ENCODE data around the gene FAM43A.

DNA sequence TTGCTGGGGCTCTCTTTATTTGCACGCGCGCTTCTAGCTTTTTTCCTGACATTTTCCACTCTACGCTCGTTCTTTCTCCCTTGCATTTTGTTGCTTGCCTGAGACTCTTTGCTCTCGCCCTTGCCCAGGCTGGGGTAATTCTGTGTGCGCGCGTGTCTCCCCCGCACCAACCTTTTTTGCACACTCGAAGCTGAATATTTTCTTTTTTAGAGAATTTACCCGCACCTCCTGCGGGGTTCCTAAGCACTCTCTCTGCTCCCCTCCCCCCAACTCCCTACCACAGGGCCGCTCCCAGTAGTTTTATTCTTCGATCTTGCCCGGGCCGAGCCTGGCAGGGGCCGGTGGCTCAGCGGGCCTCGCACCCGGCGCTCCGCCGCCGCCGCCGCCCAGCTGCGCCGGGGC lies 732 bp downstream of the FAM43A start:
- TF ChIP-seq, protein P1, sequence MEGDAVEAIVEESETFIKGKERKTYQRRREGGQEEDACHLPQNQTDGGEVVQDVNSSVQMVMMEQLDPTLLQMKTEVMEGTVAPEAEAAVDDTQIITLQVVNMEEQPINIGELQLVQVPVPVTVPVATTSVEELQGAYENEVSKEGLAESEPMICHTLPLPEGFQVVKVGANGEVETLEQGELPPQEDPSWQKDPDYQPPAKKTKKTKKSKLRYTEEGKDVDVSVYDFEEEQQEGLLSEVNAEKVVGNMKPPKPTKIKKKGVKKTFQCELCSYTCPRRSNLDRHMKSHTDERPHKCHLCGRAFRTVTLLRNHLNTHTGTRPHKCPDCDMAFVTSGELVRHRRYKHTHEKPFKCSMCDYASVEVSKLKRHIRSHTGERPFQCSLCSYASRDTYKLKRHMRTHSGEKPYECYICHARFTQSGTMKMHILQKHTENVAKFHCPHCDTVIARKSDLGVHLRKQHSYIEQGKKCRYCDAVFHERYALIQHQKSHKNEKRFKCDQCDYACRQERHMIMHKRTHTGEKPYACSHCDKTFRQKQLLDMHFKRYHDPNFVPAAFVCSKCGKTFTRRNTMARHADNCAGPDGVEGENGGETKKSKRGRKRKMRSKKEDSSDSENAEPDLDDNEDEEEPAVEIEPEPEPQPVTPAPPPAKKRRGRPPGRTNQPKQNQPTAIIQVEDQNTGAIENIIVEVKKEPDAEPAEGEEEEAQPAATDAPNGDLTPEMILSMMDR (IDR thresholded peaks at IDR 0.05; ENCODE audit: poor library complexity), result no peak
- TF ChIP-seq EZH2 (IDR thresholded peaks at IDR 0.05; ENCODE audit: borderline replicate concordance) (no peak), EZH2phosphoT487 (IDR thresholded peaks at IDR 0.05; ENCODE audit: low read depth, severe bottlenecking, unreplicated experiment) (no peak)

All from hepatocyte (in vitro differentiated cells).